A204.1 (cell line): ENCODE results near the gene PRRX1.

ENCODE experiments used
- FAIRE-seq: peaks from 2 replicates; lab custom pipeline; 2012; peaks lifted over from hg19 to GRCh38; lab: Jason Lieb, UNC

Gene PRRX1

GRCh38 chr1:170692866-170693575, 29.1 kb downstream of the PRRX1 start:
- FAIRE-seq: peak; percentile 96

GRCh38 chr1:170694172-170694926, 30.4 kb downstream of the PRRX1 start:
- FAIRE-seq: peak; percentile 62

GRCh38 chr1:170695955-170696590, 32.1 kb downstream of the PRRX1 start:
- FAIRE-seq: no peak

- peak; percentile 48 for FAIRE-seq
Observed at GRCh38 chr1:170696591-170697290, 32.8 kb downstream of the PRRX1 start.

GRCh38 chr1:170697316-170697715, 33.4 kb downstream of the PRRX1 start:
- no peak for FAIRE-seq

GRCh38 chr1:170698301-170699275, 34.7 kb downstream of the PRRX1 start:
- peak; percentile 37 for FAIRE-seq

- no peak for FAIRE-seq
Observed at GRCh38 chr1:170699696-170700095, 35.8 kb downstream of the PRRX1 start.

GRCh38 chr1:170700842-170701615, 37.1 kb downstream of the PRRX1 start:
- peak; percentile 90 for FAIRE-seq

GRCh38 chr1:170701962-170702361, 38.0 kb downstream of the PRRX1 start:
- no peak for FAIRE-seq

GRCh38 chr1:170703591-170703990, 39.7 kb downstream of the PRRX1 start:
- FAIRE-seq: no peak

GRCh38 chr1:170704256-170704655, 40.3 kb downstream of the PRRX1 start:
- no peak for FAIRE-seq

- FAIRE-seq: peak; percentile 70
Observed at GRCh38 chr1:170705981-170706380, 42.0 kb downstream of the PRRX1 start.

- FAIRE-seq: no peak
Observed at GRCh38 chr1:170707117-170707516, 43.2 kb downstream of the PRRX1 start.

GRCh38 chr1:170707959-170708655, 44.2 kb downstream of the PRRX1 start:
- peak; percentile 97 for FAIRE-seq

GRCh38 chr1:170711682-170712081, 47.8 kb downstream of the PRRX1 start:
- peak; percentile 19 for FAIRE-seq

GRCh38 chr1:170714163-170714562, 50.2 kb downstream of the PRRX1 start:
- no peak for FAIRE-seq

- FAIRE-seq: no peak
Observed at GRCh38 chr1:170714938-170715337, 51.0 kb downstream of the PRRX1 start.

GRCh38 chr1:170716835-170717429, 53.0 kb downstream of the PRRX1 start:
- FAIRE-seq: peak; percentile 58

- FAIRE-seq: no peak
Observed at GRCh38 chr1:170720661-170721060, 56.7 kb downstream of the PRRX1 start.

GRCh38 chr1:170721621-170722020, 57.7 kb downstream of the PRRX1 start:
- no peak for FAIRE-seq
